GM18505 (cell line): ENCODE data around the gene UPK2.

Experiments used
- ATAC-seq: cut with Tn5 transposase; IDR thresholded peaks from one replicate; pipeline ENCODE4 v1.9.1; 2021; ENCODE audit not compliant: unreplicated experiment
- POLR2A ChIP-seq: IDR thresholded peaks from 4 replicates; pipeline ENCODE4 v1.6.1; 2011; ENCODE audit warnings: borderline replicate concordance; ENCODE audit not compliant: insufficient read depth, insufficient read length; ENCODE audit errors: extremely low read depth

UPK2 gene

DNA sequence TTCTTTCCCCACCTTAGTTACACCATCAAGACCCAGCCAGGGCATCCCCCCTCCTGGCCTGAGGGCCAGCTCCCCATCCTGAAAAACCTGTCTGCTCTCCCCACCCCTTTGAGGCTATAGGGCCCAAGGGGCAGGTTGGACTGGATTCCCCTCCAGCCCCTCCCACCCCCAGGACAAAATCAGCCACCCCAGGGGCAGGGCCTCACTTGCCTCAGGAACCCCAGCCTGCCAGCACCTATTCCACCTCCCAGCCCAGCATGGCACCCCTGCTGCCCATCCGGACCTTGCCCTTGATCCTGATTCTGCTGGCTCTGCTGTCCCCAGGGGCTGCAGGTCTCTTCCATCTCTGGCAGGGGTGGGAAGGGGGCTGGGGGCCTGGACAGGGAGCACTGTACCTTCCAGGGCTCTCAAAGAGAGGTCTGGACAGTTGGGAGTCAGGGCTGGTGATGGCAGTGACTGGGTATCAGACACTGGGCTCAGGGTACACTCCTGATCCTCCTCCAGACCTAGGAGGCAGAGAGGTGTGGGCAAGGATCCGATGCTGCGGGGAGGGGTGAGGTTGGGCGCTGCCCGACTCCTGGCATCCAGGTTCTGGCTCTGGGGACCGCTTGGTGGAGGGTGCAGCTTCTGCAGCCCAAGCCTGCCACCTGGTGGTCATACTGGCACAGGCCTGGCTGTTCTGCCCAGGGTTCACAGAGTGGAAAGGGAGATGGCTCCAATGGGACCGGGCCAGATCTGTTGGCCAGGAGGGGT, at the start of gene UPK2:
UPK2 (plus strand) TSS at position 205 of the 753 bp plus-strand sequence; CDS start at position 258, 53 bp downstream.
- TF ChIP-seq POLR2A = no peak
- ATAC-seq = no peak

DNA sequence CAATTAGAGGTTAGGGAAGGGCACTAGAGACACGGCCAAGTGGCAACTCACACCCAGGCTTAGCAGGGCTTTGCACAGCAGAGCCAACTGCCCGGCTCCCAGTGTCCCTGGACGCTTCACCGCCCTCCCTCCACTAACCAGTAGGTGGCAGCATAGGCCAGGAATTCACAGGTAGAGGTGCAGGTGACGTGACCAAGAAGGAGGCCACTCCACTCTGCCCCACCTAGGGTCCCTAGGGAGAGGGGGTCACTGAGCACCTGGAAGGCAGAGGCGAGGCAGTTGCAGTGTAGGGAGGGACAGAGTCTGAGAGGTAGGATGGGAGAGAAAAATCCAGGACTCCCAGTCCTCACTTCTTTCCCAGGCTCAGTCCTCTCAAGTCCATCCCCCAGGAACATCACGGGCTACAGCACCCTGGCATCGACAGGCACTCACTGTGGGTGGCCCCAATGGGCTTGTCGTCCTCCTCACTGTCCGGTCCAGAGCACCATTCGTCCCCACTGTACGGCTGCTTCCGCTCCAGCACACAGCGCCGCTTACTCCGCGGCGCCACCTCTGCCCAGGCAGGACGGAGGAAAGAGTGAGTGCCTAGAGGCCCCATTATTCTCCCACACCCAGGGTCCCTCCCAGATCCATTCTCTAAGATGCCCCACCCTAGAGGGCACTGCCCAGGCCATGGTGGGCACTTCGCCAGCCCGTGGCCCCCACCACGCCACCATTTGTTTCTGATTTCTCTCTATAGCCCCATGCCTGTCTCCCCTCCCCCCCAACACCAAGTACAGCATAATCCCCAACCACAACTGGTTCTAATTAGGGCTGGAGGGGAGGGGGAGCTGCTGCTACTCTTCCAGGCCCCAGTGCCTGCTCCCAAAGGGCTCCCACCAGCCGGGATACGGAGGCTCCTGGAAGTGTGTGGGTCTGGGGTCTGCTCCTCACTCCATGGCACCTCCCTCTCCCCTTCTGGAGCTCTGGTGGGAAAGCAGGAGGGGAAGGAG, 48.8 kb upstream of the UPK2 start:
- TF ChIP-seq POLR2A = no peak
- ATAC-seq = no peak

DNA sequence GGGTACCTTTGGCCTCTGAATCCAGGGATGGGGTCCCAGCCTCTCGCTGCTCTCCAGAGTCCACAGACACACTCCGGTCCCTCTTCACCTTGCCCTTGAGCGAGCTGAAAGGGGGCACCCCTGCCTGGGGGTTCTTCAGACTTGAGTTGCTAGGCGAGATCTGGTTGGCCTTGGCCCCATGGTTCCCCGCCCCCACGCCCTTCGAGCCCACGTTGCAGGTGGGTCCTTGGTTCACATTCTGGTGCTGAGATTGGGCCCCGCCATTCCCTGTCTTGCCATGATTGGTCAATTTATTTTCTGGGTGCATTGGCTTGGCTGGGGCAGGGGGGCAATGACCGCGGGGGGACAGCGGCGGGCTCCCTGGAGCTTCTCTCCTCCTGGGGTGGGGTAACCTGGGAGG, 47.8 kb upstream of the UPK2 start:
- no peak for ATAC-seq
- no peak for TF ChIP-seq POLR2A

DNA sequence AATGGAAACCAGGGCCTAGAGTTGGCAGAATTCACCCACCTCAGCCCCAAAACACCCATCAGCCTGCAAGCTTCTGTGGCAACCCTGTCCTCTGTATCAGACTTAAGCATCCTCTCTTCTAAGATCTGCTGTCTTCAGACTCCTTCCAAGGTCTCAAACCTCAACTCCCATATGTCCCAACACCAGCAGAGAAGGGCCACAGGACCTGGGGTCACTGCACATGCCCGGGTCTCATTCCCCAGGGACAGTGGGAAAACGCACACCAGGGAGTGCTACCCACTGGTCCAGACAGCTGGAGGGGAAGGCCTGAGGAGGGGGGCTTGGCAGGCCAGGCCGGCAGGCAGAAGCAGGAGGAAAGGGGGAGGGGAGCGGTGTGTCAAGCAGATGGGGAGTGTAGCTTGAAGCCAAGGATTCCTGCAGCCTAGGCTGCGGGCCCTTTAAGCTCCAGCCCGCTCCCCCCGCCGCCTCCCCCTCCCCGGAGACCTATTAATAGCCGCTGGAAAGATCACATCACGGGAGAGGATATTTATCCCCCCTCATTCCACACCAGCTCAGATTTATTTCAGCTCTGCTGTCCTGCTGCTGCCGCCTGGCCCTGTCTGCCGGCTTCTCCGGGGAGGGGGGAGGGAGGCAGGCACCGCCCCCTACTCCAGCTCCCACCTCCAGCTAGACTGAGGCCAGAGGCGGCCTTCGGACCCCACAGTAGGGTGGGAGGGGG, 47.0 kb upstream of the UPK2 start:
- TF ChIP-seq POLR2A = no peak
- ATAC-seq = no peak

DNA sequence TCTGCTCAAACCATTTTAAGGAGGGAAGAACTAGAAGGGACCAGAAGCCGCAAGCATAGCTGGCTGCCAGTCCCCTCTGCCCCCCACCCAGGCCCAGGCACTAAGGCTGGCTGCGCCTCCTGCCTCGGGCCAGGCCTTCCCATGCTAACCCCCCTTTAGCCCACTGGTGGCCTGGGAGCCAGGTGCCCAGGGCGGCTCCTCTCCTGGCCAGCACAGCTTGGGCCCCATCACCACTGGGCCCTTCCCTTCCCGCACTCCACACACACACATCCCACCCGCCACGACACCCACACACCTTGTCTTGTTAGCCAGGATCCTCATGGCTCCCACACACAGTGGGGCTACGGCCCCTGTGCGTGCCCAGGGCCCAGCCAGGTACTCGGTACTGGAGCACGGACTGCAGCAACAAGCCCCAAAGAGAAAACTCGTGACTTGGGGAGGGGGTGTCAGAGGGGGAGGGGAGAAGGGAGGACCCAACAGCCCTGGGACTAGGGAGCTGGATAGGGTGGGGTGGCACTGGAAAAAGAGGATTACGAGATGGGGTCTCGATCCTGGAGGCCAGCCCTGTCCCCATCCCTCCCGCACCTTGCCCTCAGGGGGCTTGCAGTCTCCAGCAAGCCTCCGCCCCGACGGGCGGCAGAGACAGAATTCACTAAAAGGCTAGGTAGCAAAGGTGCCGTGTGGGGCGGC, 46.3 kb upstream of the UPK2 start:
- TF ChIP-seq POLR2A = no peak
- ATAC-seq = no peak

DNA sequence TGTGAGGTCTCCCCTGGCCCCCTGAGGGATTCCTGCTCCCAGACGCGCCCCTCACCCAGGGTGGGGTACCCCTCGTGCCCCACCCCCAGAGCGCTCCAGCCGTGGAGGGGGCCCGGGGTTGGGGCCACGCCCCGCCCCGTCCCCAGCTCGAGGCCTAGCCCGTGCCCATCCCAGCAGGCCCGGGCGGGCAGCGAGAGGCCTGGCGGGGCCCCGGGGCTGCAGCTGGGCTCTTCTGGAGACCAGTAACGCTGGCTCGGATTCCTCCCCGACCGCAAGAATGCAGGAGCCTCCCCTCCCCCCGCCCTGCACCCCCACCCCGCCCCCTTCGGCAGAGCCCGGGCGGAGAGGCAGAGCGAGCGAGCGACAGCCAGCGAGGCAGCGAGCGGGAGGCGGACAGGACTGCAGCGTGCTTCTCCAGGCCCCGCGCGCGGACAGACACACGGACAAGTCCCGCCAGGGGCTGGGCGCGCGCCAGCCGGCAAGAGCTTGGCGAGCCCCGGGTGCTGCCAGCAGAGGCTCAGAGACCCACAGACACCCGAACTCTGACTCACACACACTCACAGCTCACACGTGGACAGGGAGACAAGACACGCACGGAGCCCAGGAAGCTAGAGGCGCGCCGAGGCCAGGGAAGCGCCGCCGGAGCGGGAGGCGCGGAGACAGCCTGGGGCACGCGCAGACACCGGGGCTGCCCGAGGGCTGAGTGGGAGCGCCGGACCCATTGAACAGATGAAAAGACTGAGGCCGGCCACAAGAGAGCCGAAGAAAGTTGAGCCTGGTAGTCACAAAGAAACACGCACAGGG, 45.6 kb upstream of the UPK2 start:
- no peak for ATAC-seq
- no peak for TF ChIP-seq POLR2A

DNA sequence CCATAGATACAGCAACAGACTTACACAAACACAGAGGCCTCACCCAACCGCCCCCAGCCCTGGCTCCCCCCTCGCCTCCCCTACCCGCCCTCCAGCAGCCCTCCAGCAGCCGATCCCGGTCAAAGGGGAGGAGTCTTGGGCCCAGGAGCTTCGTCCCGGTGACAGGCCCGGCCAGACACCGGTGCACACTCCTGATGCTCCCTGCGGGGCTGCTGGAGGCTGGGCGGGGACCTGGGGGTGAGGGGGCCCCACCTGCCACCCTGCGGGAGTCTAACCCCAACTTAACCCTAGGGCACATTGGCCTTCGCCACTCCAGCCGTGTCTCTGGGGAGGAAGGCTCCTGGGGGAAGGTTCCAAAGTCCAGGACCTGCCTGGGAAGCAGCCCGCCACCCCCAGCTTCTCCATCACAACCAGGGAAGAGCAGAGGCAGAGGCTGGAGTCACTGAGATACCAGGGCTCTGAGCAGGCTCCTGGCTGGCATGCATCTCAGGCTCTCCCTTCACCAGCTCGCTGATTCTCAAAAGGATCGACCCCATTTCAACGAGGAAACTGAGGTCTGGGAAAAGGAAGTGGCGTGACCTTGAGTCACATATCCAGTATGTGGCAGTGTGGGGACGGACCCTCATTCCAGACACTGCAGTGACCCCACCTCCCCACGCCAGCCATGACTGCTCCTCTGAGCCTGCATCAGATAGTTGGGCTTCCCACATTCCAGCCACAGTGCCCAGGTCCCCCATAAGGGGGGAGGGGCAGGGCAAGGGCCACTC, 44.8 kb upstream of the UPK2 start:
- no peak for TF ChIP-seq POLR2A

DNA sequence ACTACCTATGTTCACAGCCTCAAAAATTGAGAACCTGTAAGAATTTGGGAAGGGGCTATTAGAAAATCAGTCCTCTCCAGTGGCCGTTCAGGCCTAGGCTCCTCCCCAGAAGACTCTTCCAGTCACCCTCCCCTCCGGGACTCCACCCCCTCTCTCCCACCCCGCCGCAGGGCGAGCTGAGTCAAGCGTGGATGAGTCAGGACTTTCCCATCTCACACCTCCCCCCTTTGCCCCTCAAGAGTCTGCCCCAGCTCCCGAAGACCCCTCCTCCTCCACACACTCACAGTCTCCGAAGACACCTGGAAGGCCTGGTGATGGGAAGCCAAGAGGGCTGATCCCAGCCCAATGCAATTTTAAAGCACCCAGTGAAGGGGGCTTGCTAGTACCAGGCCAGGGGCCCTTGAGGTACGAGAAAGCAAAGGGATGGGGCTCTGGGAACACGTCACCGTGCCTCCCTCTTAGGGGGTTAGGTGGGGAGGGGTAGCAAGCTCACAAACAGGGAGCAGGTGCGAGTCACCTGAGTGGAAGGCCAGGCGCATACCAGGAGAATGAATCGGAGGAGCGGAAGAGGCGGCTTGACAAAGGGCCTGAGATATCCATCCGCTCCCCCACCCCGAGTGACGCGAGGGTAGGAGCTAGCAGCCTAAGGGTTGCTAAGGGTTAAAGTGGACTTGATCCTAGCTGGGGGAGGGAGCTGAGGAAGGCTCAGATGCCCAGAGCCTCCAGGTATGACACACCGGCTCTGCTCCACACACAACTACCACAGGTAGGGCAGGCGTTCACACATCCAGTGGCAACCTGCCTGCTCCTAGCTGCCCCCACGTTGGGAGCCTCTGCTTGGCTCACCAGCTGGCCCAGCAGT, 44.0 kb upstream of the UPK2 start:
- ATAC-seq = no peak
- no peak for TF ChIP-seq POLR2A

More for the DNA sequence above, 44.8 kb upstream of the UPK2 start:
- ATAC-seq = no peak

DNA sequence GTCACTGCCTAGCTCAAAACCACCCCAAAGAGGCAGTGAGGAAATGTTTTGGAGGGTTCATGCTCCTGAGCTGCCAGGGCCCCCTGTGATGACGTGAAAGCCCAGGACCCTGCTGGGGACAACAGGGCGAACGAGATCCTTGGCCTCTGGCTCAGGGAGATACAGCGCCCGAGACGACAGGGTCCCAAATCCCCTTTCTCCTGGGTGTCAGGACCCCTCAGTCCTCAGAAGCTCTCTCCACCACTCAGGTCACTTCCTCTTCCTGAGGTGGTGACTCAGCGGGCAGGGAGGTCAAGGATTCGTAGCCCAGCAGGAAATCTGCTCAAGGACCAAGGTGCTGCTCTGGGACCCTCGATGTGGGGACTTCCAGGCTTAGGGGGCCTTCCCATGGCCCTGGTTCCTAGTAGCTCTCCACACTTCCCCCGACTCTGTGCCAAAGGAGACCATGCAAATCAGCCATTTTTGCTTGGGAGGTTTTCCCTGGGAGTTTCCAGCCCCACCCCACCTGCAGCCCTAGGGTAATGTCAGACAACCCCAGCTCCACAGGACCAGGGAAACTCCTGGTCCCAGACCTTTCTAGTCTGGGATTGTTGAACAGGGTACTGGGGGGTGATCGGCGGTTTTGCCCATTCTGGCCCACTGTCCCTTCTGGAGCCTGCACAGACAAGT, 43.2 kb upstream of the UPK2 start:
- no peak for ATAC-seq
- TF ChIP-seq POLR2A = no peak
